ENCODE measurements around the gene C2CD3. TPM values are rescaled to one million over a fixed set of nuclear protein-coding genes. Genes with fewer than 3 reads are reported as not detected.

The C2CD3 gene
- total RNA-seq, 1 experiment from 2014 or later = 22.0 TPM

DNA sequence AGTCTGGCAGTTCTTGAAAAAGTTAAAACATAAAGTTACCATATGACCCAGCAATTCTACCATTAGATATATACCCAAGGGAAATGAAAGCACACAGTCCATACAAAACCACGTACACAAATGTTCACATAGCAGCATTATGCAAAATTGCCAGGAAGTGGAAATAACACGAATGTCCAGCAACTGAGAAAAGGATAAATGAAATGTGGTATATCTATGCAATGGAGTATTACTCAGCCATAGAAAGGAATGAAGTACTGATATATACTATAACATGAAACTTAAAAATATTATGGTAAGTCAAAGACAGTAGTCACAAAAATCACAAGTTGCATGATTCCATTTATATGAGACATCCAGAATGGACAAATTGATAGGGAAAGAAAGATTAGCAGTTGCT lies 57.9 kb downstream of the C2CD3 start:
- no peak overlapping the region for H2BK12ac ChIP-seq (ENCODE audit: insufficient read length, low read depth, low read length)
- H4K20me1 ChIP-seq (ENCODE audit: control insufficient read depth, insufficient read depth, insufficient read length) = no peaks in the 10 kb centered on the region
- H3K9me3 ChIP-seq (ENCODE audit: control insufficient read depth, low read depth, low read length) = no peaks in the 10 kb centered on the region
- H3K27ac Mint-ChIP-seq = no peak overlapping the region
- H3K4me1 Mint-ChIP-seq = no peaks in the 10 kb centered on the region
- TF ChIP-seq, protein P1, sequence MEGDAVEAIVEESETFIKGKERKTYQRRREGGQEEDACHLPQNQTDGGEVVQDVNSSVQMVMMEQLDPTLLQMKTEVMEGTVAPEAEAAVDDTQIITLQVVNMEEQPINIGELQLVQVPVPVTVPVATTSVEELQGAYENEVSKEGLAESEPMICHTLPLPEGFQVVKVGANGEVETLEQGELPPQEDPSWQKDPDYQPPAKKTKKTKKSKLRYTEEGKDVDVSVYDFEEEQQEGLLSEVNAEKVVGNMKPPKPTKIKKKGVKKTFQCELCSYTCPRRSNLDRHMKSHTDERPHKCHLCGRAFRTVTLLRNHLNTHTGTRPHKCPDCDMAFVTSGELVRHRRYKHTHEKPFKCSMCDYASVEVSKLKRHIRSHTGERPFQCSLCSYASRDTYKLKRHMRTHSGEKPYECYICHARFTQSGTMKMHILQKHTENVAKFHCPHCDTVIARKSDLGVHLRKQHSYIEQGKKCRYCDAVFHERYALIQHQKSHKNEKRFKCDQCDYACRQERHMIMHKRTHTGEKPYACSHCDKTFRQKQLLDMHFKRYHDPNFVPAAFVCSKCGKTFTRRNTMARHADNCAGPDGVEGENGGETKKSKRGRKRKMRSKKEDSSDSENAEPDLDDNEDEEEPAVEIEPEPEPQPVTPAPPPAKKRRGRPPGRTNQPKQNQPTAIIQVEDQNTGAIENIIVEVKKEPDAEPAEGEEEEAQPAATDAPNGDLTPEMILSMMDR (conservative IDR thresholded peaks at IDR 0.05) = no peak
- no peak overlapping the region for H2AFZ ChIP-seq (ENCODE audit: low read length)
- no peaks in the 10 kb centered on the region for H3K79me1 ChIP-seq (ENCODE audit: insufficient read depth, low read depth, low read length, poor library complexity, severe bottlenecking)
- no peak overlapping the region for H3K4ac ChIP-seq (ENCODE audit: low read depth, low read length)
- WGBS (ENCODE audit: extremely low coverage, insufficient read length, low lambda C conversion rate) = no CpG with 5 or more reads among the region's 2 CpGs
- H3T11ph ChIP-seq (ENCODE audit: low read length) = no peak overlapping the region
- H3K36me3 Mint-ChIP-seq (ENCODE audit: insufficient read depth in 1 of 3, low read depth in 3 of 3) = peaks cover 33 to 47% (median 43%) of the 10 kb centered on the region in 3 experiments
- no peak overlapping the region for H4K5ac ChIP-seq (ENCODE audit: insufficient read length, low read depth, low read length)
- no peaks in the 10 kb centered on the region for H3K4me1 ChIP-seq (ENCODE audit: insufficient read depth, low read length)
- no peaks in the 10 kb centered on the region for H3K79me2 ChIP-seq (ENCODE audit: insufficient read depth, low read length)
- no peaks in the 10 kb centered on the region for H3K23me2 ChIP-seq (ENCODE audit: insufficient read length, low read depth, low read length, poor library complexity, severe bottlenecking)
- no peak overlapping the region for H3K4me3 Mint-ChIP-seq
- no peak for DNase-seq
- no peak overlapping the region for H2BK5ac ChIP-seq (ENCODE audit: insufficient read length, low read length)
- H2BK120ac ChIP-seq (ENCODE audit: low read depth, low read length, poor library complexity, severe bottlenecking) = no peak overlapping the region
- H2BK15ac ChIP-seq (ENCODE audit: low read depth, low read length) = no peak overlapping the region
- H3K27ac ChIP-seq (ENCODE audit: insufficient read length, low read depth, low read length) = no peak overlapping the region
- no peak overlapping the region for H3K56ac ChIP-seq (ENCODE audit: insufficient read length, low read depth, low read length)
- H4K8ac ChIP-seq (replicated peaks; ENCODE audit: insufficient read length, low read depth, low read length) = no peak overlapping the region
- no peak overlapping the region for H3K9ac ChIP-seq (ENCODE audit: extremely low read depth, insufficient read length, low read length)
- H3K18ac ChIP-seq (ENCODE audit: insufficient read length, low read depth, low read length) = no peak overlapping the region
- H3K27me3 Mint-ChIP-seq (ENCODE audit: low read depth) = no peaks in the 10 kb centered on the region
- no peak overlapping the region for H4K91ac ChIP-seq (ENCODE audit: insufficient read length, low read depth, low read length)
- H3K9me3 Mint-ChIP-seq = peaks cover 5% of the 10 kb centered on the region in 2 experiments; a peak in 4 of 5 replicates
- H3K4me2 ChIP-seq (ENCODE audit: insufficient read depth, insufficient read length, low read length) = no peak overlapping the region
- no peaks in the 10 kb centered on the region for H3K27me3 ChIP-seq (ENCODE audit: insufficient read depth, low read length)
- H3K14ac ChIP-seq (ENCODE audit: insufficient read depth, low read length) = no peak overlapping the region
- H2AK5ac ChIP-seq (ENCODE audit: insufficient read length, low read length) = no peak overlapping the region
- no peak overlapping the region for H2BK20ac ChIP-seq (ENCODE audit: low read depth, low read length, poor library complexity, severe bottlenecking)
- H3K23ac ChIP-seq (ENCODE audit: insufficient read length, low read depth, low read length) = no peak overlapping the region

All from H9 (cell line).